Kidney (tissue), 14 donors: ENCODE data around the gene DNM3. TPM values are rescaled to one million over a fixed set of nuclear protein-coding genes. Genes with fewer than 3 reads are reported as not detected.

Experiments used
- DNase-seq, 5 donors: peaks; one replicate each; pipeline ENCODE4 v3.0.0-alpha.2; 2013 to 2020
- FAIRE-seq: peaks from 2 replicates; lab custom pipeline; 2012; peaks lifted over from hg19 to GRCh38; lab: Jason Lieb, UNC
- H3K27ac ChIP-seq, 2 donors: one replicate each; pipeline ENCODE4 v1.7.0; 2013; ENCODE audit warnings: low read depth in 2 of 2, low read length in 2 of 2, inconsistent platforms in 1 of 2
- H3K27me3 ChIP-seq: one replicate; pipeline ENCODE4 v1.7.1; 2013; ENCODE audit warnings: low read length, inconsistent platforms; ENCODE audit not compliant: control insufficient read depth, insufficient read depth
- H3K36me3 ChIP-seq, 3 donors: one replicate each; pipeline versions ENCODE4 v1.7.0 to v1.7.1; 2013; ENCODE audit warnings: low read length in 3 of 3, control low read depth in 1 of 3, inconsistent platforms in 1 of 3; ENCODE audit not compliant: insufficient read depth in 3 of 3, control insufficient read depth in 2 of 3
- H3K4me1 ChIP-seq, 3 donors: one replicate each; pipeline versions ENCODE4 v1.7.0 to v1.7.1; 2013; ENCODE audit warnings: low read length in 3 of 3, inconsistent platforms in 1 of 3, low read depth in 1 of 3; ENCODE audit not compliant: control insufficient read depth in 2 of 3, insufficient read depth in 2 of 3
- H3K4me3 ChIP-seq, 3 donors: one replicate each; pipeline versions ENCODE4 v1.7.0 to v1.8.1; 2013; ENCODE audit warnings: low read length in 3 of 3, control low read depth in 1 of 3, inconsistent platforms in 1 of 3
- H3K9ac ChIP-seq, 3 donors: one replicate each; pipeline versions ENCODE4 v1.7.0 to v1.7.1; 2013; ENCODE audit warnings: low read length in 3 of 3, control low read depth in 1 of 3, inconsistent platforms in 1 of 3
- H3K9me3 ChIP-seq, 3 donors: one replicate each; pipeline versions ENCODE4 v1.7.0 to v1.7.1; 2013; ENCODE audit warnings: low read length in 3 of 3, control low read depth in 1 of 3, inconsistent platforms in 1 of 3; ENCODE audit not compliant: control insufficient read depth in 2 of 3, insufficient read depth in 1 of 3
- CTCF ChIP-seq: IDR thresholded peaks from 3 replicates; pipeline ENCODE4 v1.5.1; 2012; ENCODE audit warnings: mild to moderate bottlenecking, moderate library complexity, borderline replicate concordance; ENCODE audit not compliant: insufficient read depth; ENCODE audit errors: extremely low read depth
- intact Hi-C: fragments of 100-400 bp; cut with DNase I; formaldehyde crosslinking; loops from one replicate; pipeline ENCODE4 v1.11.1; 2022
- polyA plus RNA-seq: library from polyadenylated mRNA; stranded (reverse); fragments of 350-450 nt; fragmentation: Illumina TruSeq; extraction: RNeasy Lipid Tissue Mini Kit (QIAGEN cat#74804); gene quantifications from one replicate; pipeline ENCODE4 v1.2.3, GENCODE V29; 2014; ENCODE audit warnings: low read depth, low replicate concordance; ENCODE audit not compliant: insufficient read depth
- total RNA-seq: library from RNA; stranded (reverse); fragmentation: NEBNext Ultra II Directional; extraction: Animal tissue kit (Norgen Biotek cat#: 25700); gene quantifications from one replicate; pipeline ENCODE4 v1.2.1, GENCODE V29; 2021
- donor health status: control.
- donor health status: control.
- donor health status: control.
- donor health status: control.
- donor health status: control.
- donor health status: DM: yes; HTN: yes; CAD: no.
- donor health status: Normal renal cell carcinoma (clear cell type).

DNM3 gene
- total and polyA plus RNA-seq, 2 donors from 2014 or later: 5.9 to 19.1 TPM

GRCh38 chr1:172373864-172374263, 532.6 kb downstream of the DNM3 start:
- DNase-seq (no peak), FAIRE-seq (no peak)
- Histone ChIP-seq H3K4me1 (no peaks in the 10 kb centered on the region), H3K4me3 (no peak overlapping the region), H3K27ac (no peak overlapping the region), H3K27me3 (no peaks in the 10 kb centered on the region), H3K9ac (no peak overlapping the region), H3K36me3 (no peaks in the 10 kb centered on the region), H3K9me3 (no peaks in the 10 kb centered on the region)
- TF ChIP-seq CTCF: no peak
- intact Hi-C loops: no loop called here

GRCh38 chr1:172375211-172375631, 533.9 kb downstream of the DNM3 start:
- Histone ChIP-seq H3K36me3 (no peaks in the 10 kb centered on the region), H3K27me3 (no peaks in the 10 kb centered on the region), H3K4me1 (no peaks in the 10 kb centered on the region), H3K27ac (no peak overlapping the region), H3K9ac (no peak overlapping the region), H3K4me3 (no peak overlapping the region), H3K9me3 (no peaks in the 10 kb centered on the region)
- TF ChIP-seq CTCF: no peak
- FAIRE-seq (no peak), DNase-seq (no peak)
- intact Hi-C loops: no loop called here

GRCh38 chr1:172376431-172376830, 535.1 kb downstream of the DNM3 start:
- Histone ChIP-seq H3K36me3 (no peaks in the 10 kb centered on the region), H3K27ac (no peak overlapping the region), H3K4me3 (no peak overlapping the region), H3K9ac (no peak overlapping the region), H3K9me3 (no peaks in the 10 kb centered on the region), H3K4me1 (peaks cover 0 to under 1% (median 0%) of the 10 kb centered on the region in 3 donors), H3K27me3 (no peaks in the 10 kb centered on the region)
- FAIRE-seq (no peak), DNase-seq (no peak)
- no peak for TF ChIP-seq CTCF
- intact Hi-C loops: no loop called here

- DNase-seq (no peak), FAIRE-seq (no peak)
- no peaks in the 10 kb centered on the region for H3K36me3 ChIP-seq
- H3K4me1 ChIP-seq: peaks cover 0 to 8% (median 5%) of the 10 kb centered on the region in 3 donors
- intact Hi-C loops: no loop called here
- TF ChIP-seq CTCF: no peak
- no peak overlapping the region for H3K4me3 ChIP-seq
- H3K9ac ChIP-seq: no peak overlapping the region
- no peaks in the 10 kb centered on the region for H3K9me3 ChIP-seq
- H3K27ac ChIP-seq: no peak overlapping the region
- H3K27me3 ChIP-seq: no peaks in the 10 kb centered on the region
Measured at GRCh38 chr1:172377565-172377964, 536.3 kb downstream of the DNM3 start.
